ENCODE measurements around the gene FOXL2.
A peak's percentile ranks its signal among the peaks of the same experiment; 100 is the strongest.

FOXL2 gene

DNA sequence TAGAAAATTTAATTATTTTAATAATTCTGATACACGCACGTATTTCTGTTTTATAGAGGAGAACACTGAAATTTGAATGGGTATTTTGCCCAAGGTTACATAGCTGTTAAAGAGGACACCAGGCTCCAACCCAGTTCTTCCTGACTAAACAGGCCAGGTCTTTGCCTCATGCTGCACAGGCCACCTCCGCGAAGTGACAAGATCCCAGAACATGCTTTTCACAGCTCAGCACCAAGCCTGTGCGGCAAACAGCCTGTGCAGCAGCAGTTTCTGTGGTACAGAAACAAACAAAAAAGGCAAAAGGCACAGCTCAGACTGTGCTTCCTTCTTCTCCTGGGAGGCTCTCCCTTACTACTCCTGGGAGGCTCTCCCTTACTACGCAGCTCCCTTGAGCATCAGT, 6.5 kb downstream of the FOXL2 start:
- Histone ChIP-seq H3K36me3 (ENCODE audit: control insufficient read depth in 2 of 2, insufficient read depth in 2 of 2, low read length in 2 of 2) (no peaks in the 10 kb centered on the region), H3K4me3 (ENCODE audit: low read length in 2 of 2) (no peak overlapping the region), H3K9me3 (ENCODE audit: control insufficient read depth in 2 of 2, low read length in 2 of 2) (no peaks in the 10 kb centered on the region), H3K9ac (ENCODE audit: low read depth in 1 of 2, low read length in 2 of 2) (no peak overlapping the region), H3K4me1 (ENCODE audit: control insufficient read depth in 2 of 2, insufficient read depth in 2 of 2, low read length in 2 of 2) (peaks cover 5 to 25% of the 10 kb centered on the region in 2 donors), H3K27ac (ENCODE audit: low read depth in 2 of 2, low read length in 2 of 2) (no peak overlapping the region), H3K27me3 (ENCODE audit: control insufficient read depth in 2 of 2, insufficient read depth in 2 of 2, low read length in 2 of 2) (peaks cover 88 to 96% of the 10 kb centered on the region in 2 donors)

DNA sequence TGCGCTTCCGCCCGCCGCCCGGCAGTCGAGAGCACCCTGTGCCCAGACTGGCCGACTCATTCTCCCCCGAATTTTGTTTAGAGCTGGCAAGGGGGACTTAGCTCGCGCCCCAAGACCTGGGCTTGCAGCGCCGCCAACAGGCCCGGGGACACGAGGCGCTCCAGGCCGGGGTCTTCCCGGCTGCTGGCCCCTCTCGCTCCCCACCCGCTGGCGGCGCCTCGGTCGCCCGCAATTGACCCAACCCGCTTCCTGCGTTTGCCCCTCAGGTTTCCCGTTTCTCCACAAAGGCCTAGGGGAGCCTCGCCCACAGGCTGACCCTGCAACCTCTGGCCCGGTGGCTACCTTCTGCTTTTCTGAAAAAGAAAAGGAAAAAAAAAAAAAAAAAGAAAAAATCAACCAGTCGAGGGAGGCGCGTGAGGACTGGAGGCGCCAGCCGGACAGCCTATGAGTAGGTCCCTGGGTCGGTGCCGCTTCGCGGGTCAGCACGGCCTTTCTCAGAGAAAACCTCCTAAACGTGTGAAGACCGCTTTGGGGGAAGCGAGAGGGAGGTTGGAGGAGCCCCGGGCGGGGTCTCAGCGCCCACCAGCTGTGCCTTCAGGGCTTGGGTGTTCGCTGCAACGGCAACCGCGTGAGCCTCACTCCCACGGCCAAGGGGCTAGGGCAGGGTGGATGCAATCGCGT, 7.2 kb downstream of the FOXL2 start:
- H3K36me3 ChIP-seq (ENCODE audit: control insufficient read depth in 2 of 2, insufficient read depth in 2 of 2, low read length in 2 of 2) = no peaks in the 10 kb centered on the region
- no peaks in the 10 kb centered on the region for H3K9me3 ChIP-seq (ENCODE audit: control insufficient read depth in 2 of 2, low read length in 2 of 2)
- no peak overlapping the region for H3K9ac ChIP-seq (ENCODE audit: low read depth in 1 of 2, low read length in 2 of 2)
- no peak overlapping the region for H3K4me3 ChIP-seq (ENCODE audit: low read length in 2 of 2)
- H3K27me3 ChIP-seq (ENCODE audit: control insufficient read depth in 2 of 2, insufficient read depth in 2 of 2, low read length in 2 of 2) = peaks cover 86 to 89% of the 10 kb centered on the region in 2 donors
- H3K27ac ChIP-seq (ENCODE audit: low read depth in 2 of 2, low read length in 2 of 2) = no peak overlapping the region
- peaks cover 5 to 18% of the 10 kb centered on the region in 2 donors for H3K4me1 ChIP-seq (ENCODE audit: control insufficient read depth in 2 of 2, insufficient read depth in 2 of 2, low read length in 2 of 2)

DNA sequence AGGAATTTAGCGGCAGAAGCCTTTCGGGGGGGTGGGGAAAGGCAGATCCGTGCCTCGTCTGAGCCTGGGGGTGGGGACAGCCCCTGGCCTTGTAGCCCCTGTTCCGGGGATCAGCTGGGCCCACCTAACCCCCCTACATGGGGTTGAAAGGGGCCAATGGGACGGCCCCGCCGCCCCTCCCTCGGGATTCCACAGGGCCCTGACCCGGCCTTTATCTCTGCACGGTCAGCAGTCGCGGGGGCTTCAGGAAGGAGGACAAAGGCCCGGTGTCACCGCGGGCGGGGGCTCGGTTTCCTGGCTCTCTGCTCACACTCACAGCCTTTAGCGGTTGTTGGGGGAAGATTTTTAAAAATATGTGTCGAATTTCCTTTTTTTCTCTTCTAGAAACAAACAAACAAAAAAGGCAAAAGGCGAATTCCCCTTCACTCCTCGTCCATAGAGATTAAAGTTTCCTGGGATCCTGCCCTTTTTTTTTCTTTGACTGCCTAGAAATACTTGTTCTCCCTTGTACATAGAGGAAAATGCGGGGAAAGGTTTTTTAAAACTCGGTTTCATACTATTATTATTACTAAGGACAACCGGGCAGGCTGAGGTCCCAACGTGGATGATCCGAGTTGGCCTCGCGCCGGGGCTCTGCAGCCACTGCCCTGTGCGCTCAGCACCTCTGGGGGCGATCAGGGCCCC, 7.9 kb downstream of the FOXL2 start:
- peaks cover 5 to 18% of the 10 kb centered on the region in 2 donors for H3K4me1 ChIP-seq (ENCODE audit: control insufficient read depth in 2 of 2, insufficient read depth in 2 of 2, low read length in 2 of 2)
- no peaks in the 10 kb centered on the region for H3K9me3 ChIP-seq (ENCODE audit: control insufficient read depth in 2 of 2, low read length in 2 of 2)

DNA sequence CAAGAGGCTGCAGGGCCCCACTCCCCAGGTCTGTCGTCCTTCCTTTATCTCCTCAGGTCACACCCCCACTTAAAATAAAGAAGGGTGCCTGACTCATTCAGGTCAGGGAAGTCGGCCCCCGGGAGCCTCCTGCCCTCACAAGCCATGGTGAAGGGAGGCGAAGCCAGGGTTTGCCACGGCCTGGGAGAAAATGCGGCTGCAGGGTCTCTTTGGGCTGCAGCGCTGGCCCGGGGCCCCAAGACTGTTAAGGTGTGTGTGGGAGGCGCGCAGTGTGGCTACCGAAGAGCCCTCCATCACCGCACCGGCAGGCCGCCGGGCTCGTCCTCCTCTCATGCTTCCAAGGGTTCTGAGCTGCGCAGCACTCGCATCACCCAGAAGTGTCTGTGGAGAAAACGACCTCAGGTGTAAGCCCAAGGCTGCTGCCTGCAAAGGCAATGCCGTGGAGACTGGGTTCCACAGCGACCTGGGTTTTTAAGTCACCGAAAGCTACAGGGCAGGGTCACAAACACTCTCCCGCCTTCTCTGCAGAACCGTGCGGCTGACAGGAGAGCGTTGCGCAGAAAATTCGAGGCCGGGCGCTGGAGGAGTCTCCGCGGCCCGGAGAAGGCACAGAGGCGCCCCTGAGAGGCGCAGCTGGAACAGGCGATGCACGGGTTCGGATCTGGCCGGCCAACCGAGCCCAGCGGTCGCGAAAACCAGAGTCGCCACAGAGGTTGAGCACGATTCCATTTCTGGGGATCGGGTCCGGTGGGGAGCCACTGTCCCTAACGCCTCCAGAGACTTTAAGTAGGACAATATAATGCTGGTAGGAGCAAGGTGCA, 8.7 kb downstream of the FOXL2 start:
- Histone ChIP-seq H3K4me3 (ENCODE audit: low read length in 2 of 2) (no peak overlapping the region), H3K9me3 (ENCODE audit: control insufficient read depth in 2 of 2, low read length in 2 of 2) (no peaks in the 10 kb centered on the region), H3K27me3 (ENCODE audit: control insufficient read depth in 2 of 2, insufficient read depth in 2 of 2, low read length in 2 of 2) (peaks cover 75 to 76% of the 10 kb centered on the region in 2 donors), H3K4me1 (ENCODE audit: control insufficient read depth in 2 of 2, insufficient read depth in 2 of 2, low read length in 2 of 2) (peaks cover 5 to 18% of the 10 kb centered on the region in 2 donors), H3K36me3 (ENCODE audit: control insufficient read depth in 2 of 2, insufficient read depth in 2 of 2, low read length in 2 of 2) (no peaks in the 10 kb centered on the region), H3K9ac (ENCODE audit: low read depth in 1 of 2, low read length in 2 of 2) (no peak overlapping the region), H3K27ac (ENCODE audit: low read depth in 2 of 2, low read length in 2 of 2) (no peak overlapping the region)

More for the DNA sequence above, 7.9 kb downstream of the FOXL2 start:
- no peak overlapping the region for H3K4me3 ChIP-seq (ENCODE audit: low read length in 2 of 2)
- no peak overlapping the region for H3K27ac ChIP-seq (ENCODE audit: low read depth in 2 of 2, low read length in 2 of 2)
- no peak overlapping the region for H3K9ac ChIP-seq (ENCODE audit: low read depth in 1 of 2, low read length in 2 of 2)
- H3K36me3 ChIP-seq (ENCODE audit: control insufficient read depth in 2 of 2, insufficient read depth in 2 of 2, low read length in 2 of 2) = no peaks in the 10 kb centered on the region
- peaks cover 82% of the 10 kb centered on the region in 2 donors for H3K27me3 ChIP-seq (ENCODE audit: control insufficient read depth in 2 of 2, insufficient read depth in 2 of 2, low read length in 2 of 2)

DNA sequence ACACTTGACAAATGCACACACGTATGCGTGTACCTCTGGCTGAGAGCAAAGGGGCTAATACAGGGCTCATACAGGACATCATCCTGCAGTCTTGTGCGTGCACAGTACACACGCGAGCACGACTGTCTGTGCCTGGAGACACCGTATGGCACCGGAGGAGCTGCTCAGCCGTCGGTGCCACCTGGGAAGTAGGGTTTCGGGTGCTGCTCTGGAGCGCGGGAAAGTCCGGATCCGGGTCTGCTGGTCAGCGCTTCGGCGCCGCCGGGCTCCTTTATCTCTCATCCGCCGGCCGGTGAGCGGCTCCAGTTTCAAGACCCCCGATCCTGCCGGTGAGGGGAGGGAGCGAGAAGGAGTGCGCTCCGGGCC, 9.3 kb downstream of the FOXL2 start:
- Histone ChIP-seq H3K27ac (ENCODE audit: low read depth in 2 of 2, low read length in 2 of 2) (no peak overlapping the region), H3K4me1 (ENCODE audit: control insufficient read depth in 2 of 2, insufficient read depth in 2 of 2, low read length in 2 of 2) (peaks cover 5 to 18% of the 10 kb centered on the region in 2 donors), H3K27me3 (ENCODE audit: control insufficient read depth in 2 of 2, insufficient read depth in 2 of 2, low read length in 2 of 2) (peaks cover 69 to 71% of the 10 kb centered on the region in 2 donors), H3K36me3 (ENCODE audit: control insufficient read depth in 2 of 2, insufficient read depth in 2 of 2, low read length in 2 of 2) (no peaks in the 10 kb centered on the region), H3K9me3 (ENCODE audit: control insufficient read depth in 2 of 2, low read length in 2 of 2) (no peaks in the 10 kb centered on the region), H3K9ac (ENCODE audit: low read depth in 1 of 2, low read length in 2 of 2) (no peak overlapping the region), H3K4me3 (ENCODE audit: low read length in 2 of 2) (no peak overlapping the region)

DNA sequence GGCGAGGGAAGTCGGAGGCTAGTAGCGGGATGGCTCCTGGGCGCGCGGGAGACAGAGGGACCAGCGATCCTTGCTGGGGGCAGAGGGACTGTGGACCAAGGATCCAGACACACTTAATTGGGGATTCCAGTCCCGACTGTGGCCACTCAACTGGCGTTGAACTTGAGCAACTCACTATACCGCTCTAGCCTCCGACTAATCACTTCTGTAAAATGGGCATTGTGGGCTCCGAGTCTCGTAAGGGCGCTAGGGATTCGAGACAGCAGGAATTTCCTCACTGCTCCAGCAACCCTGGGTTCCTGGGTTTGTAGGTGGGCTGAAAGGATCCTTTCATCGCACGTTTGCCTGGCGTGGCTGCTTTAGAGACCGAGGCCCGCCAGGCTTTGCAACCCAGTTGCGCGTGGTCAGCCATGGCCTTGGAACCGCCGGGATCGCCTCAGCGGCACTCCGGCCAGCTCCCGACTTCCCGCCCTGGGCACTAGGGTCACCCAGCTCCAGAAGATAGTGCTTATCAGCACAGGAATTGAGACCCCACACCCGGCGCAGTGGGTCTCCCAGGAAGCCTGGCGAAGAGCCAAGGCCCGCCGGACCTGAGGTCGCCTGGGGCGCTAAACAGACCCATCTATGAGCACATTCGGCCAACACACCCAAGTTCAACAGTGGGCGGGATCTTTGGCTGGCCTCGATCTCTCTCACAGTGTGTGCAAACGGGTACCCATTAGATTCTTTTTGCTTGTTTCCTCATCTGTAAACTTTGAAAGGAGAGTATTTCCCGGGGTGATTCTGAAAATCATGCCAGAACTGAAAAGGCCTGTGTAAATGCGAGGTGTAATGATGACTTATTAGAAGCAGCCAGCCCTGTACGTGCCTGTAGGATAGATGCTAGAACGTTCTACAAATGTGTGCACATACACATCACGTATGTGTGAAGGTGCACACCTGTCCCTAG, 9.9 kb downstream of the FOXL2 start:
- Histone ChIP-seq H3K36me3 (ENCODE audit: control insufficient read depth in 2 of 2, insufficient read depth in 2 of 2, low read length in 2 of 2) (no peaks in the 10 kb centered on the region), H3K27ac (ENCODE audit: low read depth in 2 of 2, low read length in 2 of 2) (no peak overlapping the region), H3K27me3 (ENCODE audit: control insufficient read depth in 2 of 2, insufficient read depth in 2 of 2, low read length in 2 of 2) (peaks cover 63 to 64% of the 10 kb centered on the region in 2 donors), H3K4me3 (ENCODE audit: low read length in 2 of 2) (peak overlapping the region in 1 of 2 donors; percentile 38), H3K9me3 (ENCODE audit: control insufficient read depth in 2 of 2, low read length in 2 of 2) (no peaks in the 10 kb centered on the region), H3K9ac (ENCODE audit: low read depth in 1 of 2, low read length in 2 of 2) (no peak overlapping the region), H3K4me1 (ENCODE audit: control insufficient read depth in 2 of 2, insufficient read depth in 2 of 2, low read length in 2 of 2) (peaks cover 5 to 18% of the 10 kb centered on the region in 2 donors)

DNA sequence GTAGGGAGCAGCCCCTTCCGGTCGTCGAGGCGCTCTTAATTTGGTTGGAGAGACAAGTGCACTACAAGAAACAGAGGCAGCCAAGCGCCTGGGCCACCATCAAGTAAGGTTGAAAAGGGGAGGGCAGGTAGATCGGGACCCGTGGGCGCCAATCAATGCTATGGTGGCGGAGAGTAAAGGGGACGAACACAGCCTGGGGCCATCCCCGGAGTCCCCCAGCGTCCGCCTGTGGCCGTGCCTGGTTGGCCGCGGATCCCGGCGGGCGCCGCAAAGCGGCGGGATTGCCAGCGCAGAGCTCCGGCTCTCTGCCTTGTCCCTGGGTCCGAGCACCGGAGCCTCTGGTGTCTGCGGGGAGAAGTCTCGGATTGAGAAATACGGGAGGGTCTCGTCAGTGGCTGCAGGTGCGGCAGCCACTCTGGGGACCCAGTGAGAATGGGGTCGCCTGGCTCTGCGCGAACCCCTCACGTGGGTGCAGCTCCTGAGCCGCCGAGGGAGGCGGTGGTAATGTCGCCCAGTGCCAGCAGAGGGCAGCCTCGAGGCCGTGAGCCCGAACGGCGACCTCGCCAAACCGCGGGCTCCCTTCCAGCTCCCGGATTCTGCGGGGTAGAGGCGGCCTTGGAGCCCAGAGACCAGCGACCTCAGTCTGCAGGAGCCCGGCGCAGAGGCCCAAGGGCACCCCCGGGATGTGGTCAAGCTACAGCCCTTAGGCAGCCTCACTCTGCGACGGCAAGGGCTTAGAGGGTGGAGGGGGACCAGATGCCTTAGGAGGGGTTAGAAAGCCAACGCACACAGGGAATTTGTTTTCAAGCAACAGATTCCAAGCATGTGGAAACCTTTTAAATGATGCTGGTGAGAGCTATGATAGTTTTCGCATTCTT, 10.8 kb downstream of the FOXL2 start:
- peaks cover 5 to 18% of the 10 kb centered on the region in 2 donors for H3K4me1 ChIP-seq (ENCODE audit: control insufficient read depth in 2 of 2, insufficient read depth in 2 of 2, low read length in 2 of 2)
- peak overlapping the region; percentile 27 to 32 for H3K9ac ChIP-seq (ENCODE audit: low read depth in 1 of 2, low read length in 2 of 2)
- no peaks in the 10 kb centered on the region for H3K9me3 ChIP-seq (ENCODE audit: control insufficient read depth in 2 of 2, low read length in 2 of 2)
- no peaks in the 10 kb centered on the region for H3K36me3 ChIP-seq (ENCODE audit: control insufficient read depth in 2 of 2, insufficient read depth in 2 of 2, low read length in 2 of 2)
- H3K27ac ChIP-seq (ENCODE audit: low read depth in 2 of 2, low read length in 2 of 2) = no peak overlapping the region
- H3K4me3 ChIP-seq (ENCODE audit: low read length in 2 of 2) = peak overlapping the region; percentile 56 to 65
- peaks cover 54 to 56% of the 10 kb centered on the region in 2 donors for H3K27me3 ChIP-seq (ENCODE audit: control insufficient read depth in 2 of 2, insufficient read depth in 2 of 2, low read length in 2 of 2)

DNA sequence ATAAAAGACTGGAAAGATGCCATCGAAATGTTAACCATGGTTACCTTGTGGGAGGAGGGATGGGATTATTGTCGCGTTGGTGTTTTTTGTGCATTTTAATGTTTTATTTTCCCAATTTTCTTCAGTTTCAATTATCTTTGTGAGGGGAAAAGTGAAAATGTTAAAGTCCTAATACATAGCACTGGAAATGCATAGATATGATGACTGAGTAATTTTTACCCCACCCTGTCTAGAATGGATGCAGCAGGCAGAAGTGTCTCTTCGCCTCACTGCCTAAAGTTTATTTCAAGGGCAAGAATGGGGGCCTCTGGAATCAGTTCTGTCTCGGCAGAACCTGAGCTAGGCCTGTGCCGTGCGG, 11.5 kb downstream of the FOXL2 start:
- peak overlapping the region in 1 of 2 donors; percentile 27 for H3K9ac ChIP-seq (ENCODE audit: low read depth in 1 of 2, low read length in 2 of 2)
- H3K4me3 ChIP-seq (ENCODE audit: low read length in 2 of 2) = peak overlapping the region in 1 of 2 donors; percentile 65
- H3K27me3 ChIP-seq (ENCODE audit: control insufficient read depth in 2 of 2, insufficient read depth in 2 of 2, low read length in 2 of 2) = peaks cover 47 to 50% of the 10 kb centered on the region in 2 donors
- no peaks in the 10 kb centered on the region for H3K9me3 ChIP-seq (ENCODE audit: control insufficient read depth in 2 of 2, low read length in 2 of 2)
- no peaks in the 10 kb centered on the region for H3K36me3 ChIP-seq (ENCODE audit: control insufficient read depth in 2 of 2, insufficient read depth in 2 of 2, low read length in 2 of 2)
- H3K27ac ChIP-seq (ENCODE audit: low read depth in 2 of 2, low read length in 2 of 2) = no peak overlapping the region
- H3K4me1 ChIP-seq (ENCODE audit: control insufficient read depth in 2 of 2, insufficient read depth in 2 of 2, low read length in 2 of 2) = peaks cover 5 to 18% of the 10 kb centered on the region in 2 donors
